H9 (cell line): ENCODE results near the gene CREBRF. TPM values are rescaled to one million over a fixed set of nuclear protein-coding genes. Genes with fewer than 3 reads are reported as not detected.
"Not testable (repeated sequence)": the region's sequence is repeated elsewhere in the genome, so short reads cannot be mapped to it uniquely, and the experiment has no call there.

Experiments
- DNase-seq: peaks from one replicate; pipeline ENCODE4 v3.0.0-alpha.2; 2017
- H2AFZ ChIP-seq: one replicate; pipeline ENCODE4 v1.6.1; 2013; ENCODE audit warnings: mild to moderate bottlenecking, low read length, control low read depth, moderate library complexity
- H2AK5ac ChIP-seq: 2 replicates; pipeline ENCODE4 v1.6.1; 2013; ENCODE audit warnings: low read length, control low read depth, mixed read lengths; ENCODE audit not compliant: insufficient read length
- H2BK120ac ChIP-seq: one replicate; pipeline ENCODE4 v1.6.1; 2013; ENCODE audit warnings: low read depth, mild to moderate bottlenecking, low read length, control low read depth, inconsistent platforms; ENCODE audit not compliant: poor library complexity, severe bottlenecking
- H2BK12ac ChIP-seq: 2 replicates; pipeline ENCODE4 v1.6.1; 2013; ENCODE audit warnings: low read length, control low read depth, mixed read lengths, low read depth; ENCODE audit not compliant: insufficient read length
- H2BK15ac ChIP-seq: 2 replicates; pipeline ENCODE4 v1.6.1; 2013; ENCODE audit warnings: low read depth, low read length, control low read depth
- H2BK20ac ChIP-seq: one replicate; pipeline ENCODE4 v1.6.1; 2013; ENCODE audit warnings: low read depth, mild to moderate bottlenecking, low read length, control low read depth, inconsistent platforms; ENCODE audit not compliant: poor library complexity, severe bottlenecking
- H2BK5ac ChIP-seq: 2 replicates; pipeline ENCODE4 v1.6.1; 2013; ENCODE audit warnings: low read length, control low read depth, mixed read lengths; ENCODE audit not compliant: insufficient read length
- H3K14ac ChIP-seq: 2 replicates; pipeline ENCODE4 v1.6.1; 2013; ENCODE audit warnings: low read length, control low read depth; ENCODE audit not compliant: insufficient read depth
- H3K18ac ChIP-seq: 2 replicates; pipeline ENCODE4 v1.6.1; 2013; ENCODE audit warnings: low read depth, mild to moderate bottlenecking, mixed read lengths, low read length, control low read depth; ENCODE audit not compliant: insufficient read length
- H3K23ac ChIP-seq: 2 replicates; pipeline ENCODE4 v1.6.1; 2013; ENCODE audit warnings: low read length, control low read depth, mixed read lengths, low read depth; ENCODE audit not compliant: insufficient read length
- H3K23me2 ChIP-seq: 2 replicates; pipeline ENCODE4 v1.6.1; 2013; ENCODE audit warnings: low read depth, mild to moderate bottlenecking, mixed read lengths, low read length, control low read depth; ENCODE audit not compliant: insufficient read length, poor library complexity, severe bottlenecking
- H3K27ac ChIP-seq: 2 replicates; pipeline ENCODE4 v1.5.1; 2013; ENCODE audit warnings: low read length, control low read depth, mixed read lengths, low read depth; ENCODE audit not compliant: insufficient read length
- H3K27me3 ChIP-seq: 2 replicates; pipeline ENCODE4 v1.6.1; 2013; ENCODE audit warnings: low read length, control low read depth, inconsistent platforms; ENCODE audit not compliant: insufficient read depth
- H3K4ac ChIP-seq: 2 replicates; pipeline ENCODE4 v1.6.1; 2013; ENCODE audit warnings: low read depth, mild to moderate bottlenecking, control low read depth, inconsistent platforms, low read length, moderate library complexity
- H3K4me1 ChIP-seq: 2 replicates; pipeline ENCODE4 v1.6.1; 2013; ENCODE audit warnings: low read length, control low read depth, inconsistent platforms; ENCODE audit not compliant: insufficient read depth
- H3K4me2 ChIP-seq: 2 replicates; pipeline ENCODE4 v1.6.1; 2013; ENCODE audit warnings: low read length, control low read depth, mixed read lengths; ENCODE audit not compliant: insufficient read length, insufficient read depth
- H3K56ac ChIP-seq: 2 replicates; pipeline ENCODE4 v1.6.1; 2013; ENCODE audit warnings: low read depth, mild to moderate bottlenecking, mixed read lengths, low read length, control low read depth; ENCODE audit not compliant: insufficient read length
- H3K79me1 ChIP-seq: 2 replicates; pipeline ENCODE4 v1.6.1; 2013; ENCODE audit warnings: low read depth, mild to moderate bottlenecking, moderate library complexity, low read length, control low read depth, inconsistent platforms; ENCODE audit not compliant: insufficient read depth, poor library complexity, severe bottlenecking
- H3K79me2 ChIP-seq: 2 replicates; pipeline ENCODE4 v1.6.1; 2013; ENCODE audit warnings: low read length, control low read depth, inconsistent platforms; ENCODE audit not compliant: insufficient read depth
- H3K9ac ChIP-seq: 2 replicates; pipeline ENCODE4 v1.6.1; 2013; ENCODE audit warnings: low read length, control low read depth, mixed read lengths; ENCODE audit not compliant: insufficient read length; ENCODE audit errors: extremely low read depth
- H3K9me3 ChIP-seq: one replicate; pipeline ENCODE4 v1.6.1; 2013; ENCODE audit warnings: low read depth, low read length, inconsistent platforms; ENCODE audit not compliant: control insufficient read depth
- H3T11ph ChIP-seq: one replicate; pipeline ENCODE4 v1.6.1; 2013; ENCODE audit warnings: mild to moderate bottlenecking, low read length, control low read depth, inconsistent platforms
- H4K20me1 ChIP-seq: one replicate; pipeline ENCODE4 v1.6.1; 2013; ENCODE audit not compliant: control insufficient read depth, insufficient read length, insufficient read depth
- H4K5ac ChIP-seq: 2 replicates; pipeline ENCODE4 v1.6.1; 2013; ENCODE audit warnings: low read depth, mild to moderate bottlenecking, mixed read lengths, low read length, control low read depth; ENCODE audit not compliant: insufficient read length
- H4K8ac ChIP-seq: replicated peaks from 2 replicates; pipeline ENCODE4 v1.6.1; 2013; ENCODE audit warnings: low read length, control low read depth, mixed read lengths, low read depth; ENCODE audit not compliant: insufficient read length
- H4K91ac ChIP-seq: 2 replicates; pipeline ENCODE4 v1.6.1; 2013; ENCODE audit warnings: low read depth, mild to moderate bottlenecking, moderate library complexity, mixed read lengths, low read length, control low read depth; ENCODE audit not compliant: insufficient read length
- H3K27ac Mint-ChIP-seq, 3 experiments: 2 replicates in 2 of 3; 3 replicates in 1 of 3; pipeline ENCODE4 v1.8.0; 2020 to 2021; ENCODE audit warnings: mixed read lengths in 3 of 3, mild to moderate bottlenecking in 1 of 3, moderate library complexity in 1 of 3
- H3K27me3 Mint-ChIP-seq: 2 replicates; pipeline ENCODE4 v1.8.0; 2021; ENCODE audit warnings: low read depth, mild to moderate bottlenecking, moderate library complexity, mixed read lengths
- H3K36me3 Mint-ChIP-seq, 3 experiments: 2 replicates in 2 of 3; 3 replicates in 1 of 3; pipeline ENCODE4 v1.8.0; 2020 to 2021; ENCODE audit warnings: low read depth in 3 of 3, mixed read lengths in 3 of 3; ENCODE audit not compliant: insufficient read depth in 1 of 3
- H3K4me1 Mint-ChIP-seq, 2 experiments: 2 replicates each; pipeline ENCODE4 v1.8.0; 2020; ENCODE audit warnings: mixed read lengths in 2 of 2
- H3K4me3 Mint-ChIP-seq, 2 experiments: 2 replicates in 1 of 2; 3 replicates in 1 of 2; pipeline ENCODE4 v1.8.0; 2020 to 2021; ENCODE audit warnings: mild to moderate bottlenecking in 2 of 2, mixed read lengths in 2 of 2, moderate library complexity in 1 of 2
- H3K9me3 Mint-ChIP-seq, 2 experiments: 2 replicates in 1 of 2; 3 replicates in 1 of 2; pipeline ENCODE4 v1.8.0; 2020; ENCODE audit warnings: mild to moderate bottlenecking in 2 of 2, mixed read lengths in 2 of 2, moderate library complexity in 1 of 2
- CTCF ChIP-seq: fragments of 200-600 bp; sonication (generic); conservative IDR thresholded peaks from 3 replicates; pipeline ENCODE4 v1.8.0; 2021; ENCODE audit warnings: antibody characterized with exemption, mild to moderate bottlenecking
- WGBS: extraction: QIAGEN DNeasy Blood & Tissue Kit; methylation state at CpG from one replicate; pipeline ENCODE4 v1.1.7; 2013; ENCODE audit warnings: missing lambda C conversion rate, low lambda C conversion rate, mixed read lengths; ENCODE audit not compliant: insufficient read length; ENCODE audit errors: extremely low coverage; 5-methylcytosine and 5-hydroxymethylcytosine counted together
- total RNA-seq: library from RNA; stranded (reverse); gene quantifications from 2 replicates; pipeline ENCODE4 v1.2.1, GENCODE V29; 2021

The CREBRF gene
- total RNA-seq, 1 experiment from 2014 or later: 2.7 TPM

- Histone ChIP-seq H4K91ac (no peak overlapping the region), H3K4me1 (no peaks in the 10 kb centered on the region), H3K23me2 (no peaks in the 10 kb centered on the region), H3K27me3 (no peaks in the 10 kb centered on the region), H3T11ph (no peak overlapping the region), H3K9ac (no peak overlapping the region), H3K14ac (no peak overlapping the region), H3K9me3 (no peaks in the 10 kb centered on the region), H4K20me1 (no peaks in the 10 kb centered on the region), H2BK15ac (no peak overlapping the region), H2BK120ac (no peak overlapping the region), H2BK12ac (no peak overlapping the region), H3K4ac (no peak overlapping the region), H3K27ac (no peak overlapping the region), H3K79me2 (no peaks in the 10 kb centered on the region), H2BK5ac (no peak overlapping the region), H3K79me1 (no peaks in the 10 kb centered on the region), H2AFZ (no peak overlapping the region), H2BK20ac (no peak overlapping the region), H3K18ac (no peak overlapping the region), H3K23ac (no peak overlapping the region), H2AK5ac (no peak overlapping the region), H4K5ac (no peak overlapping the region), H4K8ac (no peak overlapping the region), H3K4me2 (no peak overlapping the region), H3K56ac (no peak overlapping the region)
- H3K9me3 Mint-ChIP-seq: peaks cover 2% of the 10 kb centered on the region in 2 experiments; a peak in 3 of 5 replicates
- H3K4me3 Mint-ChIP-seq: no peak overlapping the region
- TF ChIP-seq CTCF: no peak
- no CpG with 5 or more reads among the region's 8 CpGs for WGBS
- H3K36me3 Mint-ChIP-seq: no peaks in the 10 kb centered on the region
- peaks cover 16% of the 10 kb centered on the region for H3K27me3 Mint-ChIP-seq
- H3K27ac Mint-ChIP-seq: peak overlapping the region in 1 of 3 experiments; percentile 46; a peak in 1 of 7 replicates
- peak; percentile 53 for DNase-seq
- peaks cover 6 to 9% of the 10 kb centered on the region in 2 experiments for H3K4me1 Mint-ChIP-seq
These were observed 10.7 kb upstream of the CREBRF start for GRCh38 chr5:173045474-173045873.

GRCh38 chr5:173047096-173047837 is 8.9 kb upstream of the CREBRF start:
- not testable (repeated sequence) for H3K27me3 ChIP-seq, H4K91ac ChIP-seq, H2AK5ac ChIP-seq, H3K18ac ChIP-seq, H2BK15ac ChIP-seq, H3K23ac ChIP-seq, H3K9ac ChIP-seq, H3K4me2 ChIP-seq, H3T11ph ChIP-seq, H4K8ac ChIP-seq, H2BK120ac ChIP-seq, H3K23me2 ChIP-seq, H2BK20ac ChIP-seq, H4K5ac ChIP-seq, H2BK5ac ChIP-seq, H3K56ac ChIP-seq, H3K14ac ChIP-seq, H3K4me3 Mint-ChIP-seq, H3K79me2 ChIP-seq, H3K36me3 Mint-ChIP-seq, H3K4me1 Mint-ChIP-seq, H4K20me1 ChIP-seq, DNase-seq, H3K79me1 ChIP-seq, H3K27ac ChIP-seq, H3K4ac ChIP-seq, H3K9me3 Mint-ChIP-seq, H3K4me1 ChIP-seq, H2BK12ac ChIP-seq, H3K9me3 ChIP-seq, H2AFZ ChIP-seq
- H3K27ac Mint-ChIP-seq: peak overlapping the region in 1 of 3 experiments; percentile 59; a peak in 3 of 7 replicates
- peaks cover 23% of the 10 kb centered on the region for H3K27me3 Mint-ChIP-seq
- WGBS: no CpG with 5 or more reads among the region's 12 CpGs
